Retinal pigment epithelial cell (primary cell): ENCODE results near the gene TRIM32.
"Not testable (repeated sequence)": the region's sequence is repeated elsewhere in the genome, so short reads cannot be mapped to it uniquely, and the experiment has no call there.

Experiments
- DNase-seq: peaks from one replicate; pipeline ENCODE4 v3.0.0-alpha.2; 2010; ENCODE audit warnings: low read depth
- H3K4me3 ChIP-seq: 2 replicates; pipeline ENCODE4 v1.5.1; 2011; ENCODE audit warnings: mild to moderate bottlenecking, low read length, control low read depth, moderate library complexity
- CTCF ChIP-seq: conservative IDR thresholded peaks from 2 replicates; pipeline ENCODE4 v1.5.1; 2011; ENCODE audit warnings: low read depth, low read length, control low read depth, inconsistent platforms

Gene TRIM32

GRCh38 chr9:116689486-116690032, 2.5 kb downstream of the TRIM32 start:
- no peak for TF ChIP-seq CTCF
- no peak for DNase-seq
- H3K4me3 ChIP-seq, result no peak overlapping the region

GRCh38 chr9:116690805-116691204, 3.7 kb downstream of the TRIM32 start:
- not testable (repeated sequence) for H3K4me3 ChIP-seq, DNase-seq

- DNase-seq, result no peak
- no peak overlapping the region for H3K4me3 ChIP-seq
- no peak for TF ChIP-seq CTCF
These were observed 4.5 kb downstream of the TRIM32 start for GRCh38 chr9:116691607-116692006.

- DNase-seq, result no peak
- H3K4me3 ChIP-seq, result no peak overlapping the region
- no peak for TF ChIP-seq CTCF
These were observed 5.5 kb downstream of the TRIM32 start for GRCh38 chr9:116692616-116693015.

- no peak for TF ChIP-seq CTCF
- DNase-seq, result no peak
- no peak overlapping the region for H3K4me3 ChIP-seq
These were observed 6.2 kb downstream of the TRIM32 start for GRCh38 chr9:116693233-116693731.

- no peak overlapping the region for H3K4me3 ChIP-seq
- no peak for TF ChIP-seq CTCF
- no peak for DNase-seq
These were observed 7.7 kb downstream of the TRIM32 start for GRCh38 chr9:116694785-116695291.

GRCh38 chr9:116695438-116695837, 8.3 kb downstream of the TRIM32 start:
- no peak for TF ChIP-seq CTCF
- no peak for DNase-seq
- H3K4me3 ChIP-seq, result no peak overlapping the region
